Lower leg skin (tissue), 4 donors: ENCODE data around the gene POLDIP3. TPM values are rescaled to one million over a fixed set of nuclear protein-coding genes. Genes with fewer than 3 reads are reported as not detected.

Experiments
- DNase-seq, 2 donors: peaks; one replicate each; pipeline ENCODE4 v3.0.0-alpha.2; 2019; ENCODE audit warnings: low spot score in 2 of 2
- H3K4me3 ChIP-seq: fragments of 200-600 bp; sonication (generic); 2 replicates; pipeline ENCODE4 v1.5.1; 2017; ENCODE audit warnings: mild to moderate bottlenecking, low read depth; ENCODE audit not compliant: poor library complexity, severe bottlenecking
- POLR2A ChIP-seq, 2 donors: fragments of 450-650 bp; IDR thresholded peaks; one replicate each; pipeline ENCODE4 v1.6.1; 2016 to 2017; ENCODE audit warnings: antibody characterized with exemption in 2 of 2, mild to moderate bottlenecking in 1 of 2, moderate library complexity in 1 of 2
- WGBS, 2 donors: methylation state at CpG; one replicate each; pipeline ENCODE4 v1.1.5; 2018; 5-methylcytosine and 5-hydroxymethylcytosine counted together
- intact Hi-C: fragments of 100-400 bp; cut with DNase I; formaldehyde crosslinking; loops from one replicate; pipeline ENCODE4 v1.15.0; 2023; ENCODE audit warnings: low total_unique reads
- total RNA-seq, 4 donors: library from RNA; depleted of rRNA; stranded (reverse); fragments of >200 nt; gene quantifications; one replicate each; pipeline ENCODE4 v1.1.0, GENCODE V29; 2016
- TF ChIP-seq, protein P1 (sequence below), 3 donors: fragments of 450-650 bp; IDR thresholded peaks; one replicate each; pipeline ENCODE4 v1.5.1; 2016; ENCODE audit warnings: antibody characterized with exemption in 3 of 3, mild to moderate bottlenecking in 3 of 3, moderate library complexity in 2 of 3

The POLDIP3 gene
- total RNA-seq, 4 donors from 2014 or later: 29.6 to 41.8 (median 40.8) TPM

DNA sequence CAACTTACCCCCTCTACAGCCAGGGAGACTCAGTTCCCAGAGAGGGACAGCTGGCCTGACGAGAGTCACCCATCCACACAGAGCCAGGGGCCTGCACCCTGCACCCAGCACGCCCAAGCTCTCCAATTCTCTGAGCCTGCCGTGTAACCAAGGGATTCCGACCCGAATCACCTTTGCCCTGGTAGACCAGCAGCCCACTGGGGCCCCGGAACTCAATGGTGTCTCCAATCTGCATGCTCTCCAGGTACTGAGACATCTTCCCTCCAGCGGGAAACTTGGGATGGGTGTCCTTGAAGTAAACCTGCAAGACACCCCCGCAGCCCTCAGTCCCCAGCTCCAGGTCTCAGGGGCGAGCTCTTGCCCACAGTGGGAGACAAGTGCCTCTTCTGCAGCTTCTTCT lies 13.3 kb upstream of the POLDIP3 start:
- 92 to 97% methylated on average over 8 to 9 of the region's 9 CpGs for WGBS, 2 donors

GRCh38 chr22:42626951-42627625 lies 12.4 kb upstream of the POLDIP3 start:
- 93 to 95% methylated on average over 22 to 24 of the region's 25 CpGs for WGBS, 2 donors
- no peak overlapping the region for H3K4me3 ChIP-seq
- DNase-seq: no peak
- intact Hi-C loops: no loop called here
- TF ChIP-seq, protein P1, sequence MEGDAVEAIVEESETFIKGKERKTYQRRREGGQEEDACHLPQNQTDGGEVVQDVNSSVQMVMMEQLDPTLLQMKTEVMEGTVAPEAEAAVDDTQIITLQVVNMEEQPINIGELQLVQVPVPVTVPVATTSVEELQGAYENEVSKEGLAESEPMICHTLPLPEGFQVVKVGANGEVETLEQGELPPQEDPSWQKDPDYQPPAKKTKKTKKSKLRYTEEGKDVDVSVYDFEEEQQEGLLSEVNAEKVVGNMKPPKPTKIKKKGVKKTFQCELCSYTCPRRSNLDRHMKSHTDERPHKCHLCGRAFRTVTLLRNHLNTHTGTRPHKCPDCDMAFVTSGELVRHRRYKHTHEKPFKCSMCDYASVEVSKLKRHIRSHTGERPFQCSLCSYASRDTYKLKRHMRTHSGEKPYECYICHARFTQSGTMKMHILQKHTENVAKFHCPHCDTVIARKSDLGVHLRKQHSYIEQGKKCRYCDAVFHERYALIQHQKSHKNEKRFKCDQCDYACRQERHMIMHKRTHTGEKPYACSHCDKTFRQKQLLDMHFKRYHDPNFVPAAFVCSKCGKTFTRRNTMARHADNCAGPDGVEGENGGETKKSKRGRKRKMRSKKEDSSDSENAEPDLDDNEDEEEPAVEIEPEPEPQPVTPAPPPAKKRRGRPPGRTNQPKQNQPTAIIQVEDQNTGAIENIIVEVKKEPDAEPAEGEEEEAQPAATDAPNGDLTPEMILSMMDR (IDR thresholded peaks at IDR 0.05): no peak
- TF ChIP-seq POLR2A (IDR thresholded peaks at IDR 0.05): no peak

More for the DNA sequence above, 13.3 kb upstream of the POLDIP3 start:
- H3K4me3 ChIP-seq: no peak overlapping the region
- DNase-seq: no peak
- intact Hi-C loops: no loop called here
- TF ChIP-seq, protein P1 (IDR thresholded peaks at IDR 0.05): no peak
- TF ChIP-seq POLR2A (IDR thresholded peaks at IDR 0.05): no peak

- 86 to 93% methylated on average over 7 of the region's 7 CpGs for WGBS, 2 donors
- DNase-seq: no peak
- intact Hi-C loops: no loop called here
- H3K4me3 ChIP-seq: no peak overlapping the region
- TF ChIP-seq POLR2A (IDR thresholded peaks at IDR 0.05): no peak
- TF ChIP-seq, protein P1 (IDR thresholded peaks at IDR 0.05): no peak
Observed at GRCh38 chr22:42626431-42626830, 11.7 kb upstream of the POLDIP3 start.

DNA sequence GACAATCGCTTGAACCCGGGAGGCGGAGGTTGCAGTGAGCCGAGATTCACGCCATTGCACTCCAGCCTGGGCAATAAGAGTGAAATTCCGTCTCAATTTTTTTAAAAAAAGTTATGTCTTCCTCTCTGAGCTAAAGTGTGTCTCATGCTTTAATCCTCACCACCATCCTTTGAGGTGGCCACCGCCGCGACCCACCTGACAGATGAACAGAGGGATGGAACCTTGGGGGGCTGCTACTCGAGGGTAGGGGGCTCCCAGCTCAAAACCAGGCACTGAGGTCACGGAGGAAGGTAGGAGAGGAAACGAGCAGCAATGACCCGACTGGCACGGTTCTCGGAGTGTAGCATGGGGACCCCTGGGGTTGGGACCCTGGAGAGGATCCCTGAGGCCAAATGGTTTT lies 10.7 kb upstream of the POLDIP3 start:
- H3K4me3 ChIP-seq: no peak overlapping the region
- WGBS, 2 donors: 91 to 95% methylated on average over 15 of the region's 15 CpGs
- intact Hi-C loops: no loop called here
- DNase-seq: no peak
- TF ChIP-seq POLR2A (IDR thresholded peaks at IDR 0.05): no peak
- TF ChIP-seq, protein P1 (IDR thresholded peaks at IDR 0.05): no peak

- intact Hi-C loops: no loop called here
- no peak overlapping the region for H3K4me3 ChIP-seq
- TF ChIP-seq POLR2A (IDR thresholded peaks at IDR 0.05): no peak
- TF ChIP-seq, protein P1 (IDR thresholded peaks at IDR 0.05): no peak
- DNase-seq: no peak
- 51 to 80% methylated on average over 10 to 11 of the region's 12 CpGs for WGBS, 2 donors
Observed at GRCh38 chr22:42624551-42625106, 9.9 kb upstream of the POLDIP3 start.
